NAMALWA (cell line): ENCODE results near the gene AP5S1.

Source experiments
- DNase-seq: peaks from one replicate; pipeline ENCODE4 v3.0.0-alpha.2; 2015; ENCODE audit warnings: low spot score

AP5S1 gene

GRCh38 chr20:3876676-3877075 lies 56.3 kb downstream of the AP5S1 start:
- DNase-seq = no peak
